GM21737 (cell line): ENCODE measurements around the gene IL15RA.
"Not testable (repeated sequence)": the region's sequence is repeated elsewhere in the genome, so short reads cannot be mapped to it uniquely, and the experiment has no call there.

Experiments used
- ATAC-seq: cut with Tn5 transposase; IDR thresholded peaks from one replicate; pipeline ENCODE4 v1.9.1; 2021; ENCODE audit warnings: mild to moderate bottlenecking, moderate library complexity; ENCODE audit not compliant: unreplicated experiment

The IL15RA gene

GRCh38 chr10:5933909-5934546 is 43.3 kb downstream of the IL15RA start:
- no peak for ATAC-seq

- ATAC-seq, result no peak
These were observed 45.0 kb downstream of the IL15RA start for GRCh38 chr10:5932345-5932744.

GRCh38 chr10:5930272-5930671 is 47.1 kb downstream of the IL15RA start:
- no peak for ATAC-seq

GRCh38 chr10:5929442-5929841 is 47.9 kb downstream of the IL15RA start:
- no peak for ATAC-seq

GRCh38 chr10:5927306-5927705 is 50.0 kb downstream of the IL15RA start:
- ATAC-seq, result no peak

GRCh38 chr10:5924889-5925288 is 52.5 kb downstream of the IL15RA start:
- ATAC-seq, result no peak

- ATAC-seq, result no peak
These were observed 55.6 kb downstream of the IL15RA start for GRCh38 chr10:5921746-5922145.

- no peak for ATAC-seq
These were observed 57.8 kb downstream of the IL15RA start for GRCh38 chr10:5919568-5919967.

GRCh38 chr10:5918763-5919162 is 58.6 kb downstream of the IL15RA start:
- no peak for ATAC-seq

GRCh38 chr10:5917305-5917704 is 60.0 kb downstream of the IL15RA start:
- no peak for ATAC-seq

- ATAC-seq, result no peak
These were observed 61.9 kb downstream of the IL15RA start for GRCh38 chr10:5915451-5915850.

- no peak for ATAC-seq
These were observed 63.6 kb downstream of the IL15RA start for GRCh38 chr10:5913736-5914135.

GRCh38 chr10:5911670-5912069 is 65.7 kb downstream of the IL15RA start:
- no peak for ATAC-seq

- ATAC-seq, result no peak
These were observed 66.8 kb downstream of the IL15RA start for GRCh38 chr10:5910323-5911100.

- ATAC-seq, result not testable (repeated sequence)
These were observed 68.7 kb downstream of the IL15RA start for GRCh38 chr10:5908676-5909075.

- ATAC-seq, result no peak
These were observed 70.7 kb downstream of the IL15RA start for GRCh38 chr10:5906651-5907050.

GRCh38 chr10:5905854-5906507 is 71.4 kb downstream of the IL15RA start:
- no peak for ATAC-seq

GRCh38 chr10:5904227-5904626 is 73.1 kb downstream of the IL15RA start:
- peak; percentile 96 for ATAC-seq

- no peak for ATAC-seq
These were observed 73.8 kb downstream of the IL15RA start for GRCh38 chr10:5903563-5903962.

- no peak for ATAC-seq
These were observed 74.7 kb downstream of the IL15RA start for GRCh38 chr10:5902511-5903274.
